Heart right ventricle (tissue), 16 donors: ENCODE measurements around the gene CASQ1. TPM values are rescaled to one million over a fixed set of nuclear protein-coding genes. Genes with fewer than 3 reads are reported as not detected.

ENCODE experiments used
- ATAC-seq, 8 donors: fragments of 200-7000 bp; cut with Tn5 transposase; one replicate each; pipeline ENCODE4 v1.9.1; 2020; ENCODE audit warnings: mild to moderate bottlenecking in 8 of 8, moderate library complexity in 8 of 8, moderate number of reproducible peaks in 1 of 8
- DNase-seq, 2 donors: peaks; one replicate each; pipeline ENCODE4 v3.0.0-alpha.2; 2020
- H3K27ac ChIP-seq, 10 donors: fragments of 200-600 bp; sonication (generic) in 2 of 10; one replicate each; pipeline versions ENCODE4 v1.5.0 to v1.8.0; 2020 to 2022; ENCODE audit warnings: mild to moderate bottlenecking in 3 of 10
- H3K27me3 ChIP-seq, 7 donors: fragments of 200-600 bp; one replicate each; pipeline ENCODE4 v1.8.0; 2021 to 2022; ENCODE audit warnings: mild to moderate bottlenecking in 2 of 7
- H3K36me3 ChIP-seq, 9 donors: fragments of 200-600 bp; sonication (generic) in 1 of 9; one replicate each; pipeline versions ENCODE4 v1.5.0 to v1.8.0; 2020 to 2022; ENCODE audit warnings: mild to moderate bottlenecking in 2 of 9
- H3K4me1 ChIP-seq, 9 donors: fragments of 200-600 bp; sonication (generic) in 1 of 9; one replicate each; pipeline versions ENCODE4 v1.5.0 to v1.8.0; 2020 to 2022; ENCODE audit warnings: mild to moderate bottlenecking in 4 of 9
- H3K4me3 ChIP-seq, 10 donors: fragments of 200-600 bp; sonication (generic) in 2 of 10; one replicate each; pipeline versions ENCODE4 v1.5.0 to v1.8.0; 2020 to 2022; ENCODE audit warnings: mild to moderate bottlenecking in 7 of 10, moderate library complexity in 2 of 10
- H3K9me3 ChIP-seq, 11 donors: fragments of 200-600 bp in 10 of 11; sonication (generic) in 2 of 11; one replicate each; pipeline versions ENCODE4 v1.5.0 to v1.8.0; 2013 to 2022; ENCODE audit warnings: mild to moderate bottlenecking in 2 of 11, control low read depth in 1 of 11, moderate library complexity in 1 of 11
- WGBS, 2 donors: extraction: QIAGEN DNeasy Blood & Tissue Kit; methylation state at CpG; one replicate each; pipeline ENCODE4 v1.1.7; 2013; ENCODE audit warnings: inconsistent platforms in 1 of 2; 5-methylcytosine and 5-hydroxymethylcytosine counted together
- intact Hi-C, 10 donors: fragments of 100-400 bp; cut with DNase I; formaldehyde crosslinking; loops; one replicate each; pipeline versions ENCODE4 v1.11.1 to v1.14.2; 2022
- polyA plus RNA-seq, 2 donors: library from polyadenylated mRNA; stranded (reverse); fragments of 200-250 nt; gene quantifications; one replicate each; pipeline ENCODE4 v1.2.3, GENCODE V29; 2013
- total RNA-seq, 10 donors: library from RNA; stranded (reverse); fragmentation: NEBNext Ultra II Directional in 3 of 10; extraction: Animal tissue kit (Norgen Biotek cat#: 25700) in 3 of 10; gene quantifications; one replicate each; pipeline versions ENCODE4 v1.2.1 to v1.2.4, GENCODE V29; 2021 to 2023
- TF ChIP-seq, protein P1 (sequence below), 9 donors: fragments of 200-600 bp; sonication (generic) in 2 of 9; IDR thresholded peaks; one replicate each; pipeline versions ENCODE4 v1.5.0 to v1.8.0; 2021 to 2022; ENCODE audit warnings: antibody characterized with exemption in 9 of 9, mild to moderate bottlenecking in 5 of 9, moderate library complexity in 1 of 9
- donor health status: Arrhythmogenic right ventricular cardiomyopathy.
- donor health status: ischemic (EF 13 %, LVEDD 7.1; RV severe dilation, severe dysfunction).
- donor health status: healthy with polysubstance abuse.
- donor health status: DM: no; HTN: yes; CAD: no.
- donor health status: DM: no; HTN: no; CAD: no.
- donor health status: ischemic (EF 25% LVEDD 6.9; RV normal size, moderate dysfunction).
- donor health status: ischemic (EF 25% LVEDD 5.7; RV mildly dilated, moderate dysfunction).
- donor health status: healthy.
- donor health status: DM: yes; HTN: yes; CAD: no.
- donor health status: Ischemic cardiomyopathy.
- donor health status: ischemic (EF 35%, LVEDD 5.7; RV mildly dilated, moderate dysfunction).
- donor health status: nonischemic (EF 11% LVEDD 7.7; RV severe dilation, severe dysfunction).
- donor health status: DM: yes; HTN: yes; CAD: no.
- donor health status: PGD.
- donor health status: ischemic (EF 29% LVEDD 5.4; RV normal size, mild dysfunction).
- donor health status: nonischemic (EF 23%, LVEDD 6.1; RV moderate dilation, normal function).

CASQ1 gene
- total and polyA plus RNA-seq, 12 donors: 17.5 to 68.9 (median 41.6) TPM

- intact Hi-C loops: loop anchor here in 1 of 10 donors (5.0 kb wide), 2 partner anchors 56 to 104 kb away; partner anchors contain the start of gene DCAF8
- H3K4me1 ChIP-seq: peaks cover 46 to 65% (median 59%) of the 10 kb centered on the region in 9 donors
- TF ChIP-seq, protein P1, sequence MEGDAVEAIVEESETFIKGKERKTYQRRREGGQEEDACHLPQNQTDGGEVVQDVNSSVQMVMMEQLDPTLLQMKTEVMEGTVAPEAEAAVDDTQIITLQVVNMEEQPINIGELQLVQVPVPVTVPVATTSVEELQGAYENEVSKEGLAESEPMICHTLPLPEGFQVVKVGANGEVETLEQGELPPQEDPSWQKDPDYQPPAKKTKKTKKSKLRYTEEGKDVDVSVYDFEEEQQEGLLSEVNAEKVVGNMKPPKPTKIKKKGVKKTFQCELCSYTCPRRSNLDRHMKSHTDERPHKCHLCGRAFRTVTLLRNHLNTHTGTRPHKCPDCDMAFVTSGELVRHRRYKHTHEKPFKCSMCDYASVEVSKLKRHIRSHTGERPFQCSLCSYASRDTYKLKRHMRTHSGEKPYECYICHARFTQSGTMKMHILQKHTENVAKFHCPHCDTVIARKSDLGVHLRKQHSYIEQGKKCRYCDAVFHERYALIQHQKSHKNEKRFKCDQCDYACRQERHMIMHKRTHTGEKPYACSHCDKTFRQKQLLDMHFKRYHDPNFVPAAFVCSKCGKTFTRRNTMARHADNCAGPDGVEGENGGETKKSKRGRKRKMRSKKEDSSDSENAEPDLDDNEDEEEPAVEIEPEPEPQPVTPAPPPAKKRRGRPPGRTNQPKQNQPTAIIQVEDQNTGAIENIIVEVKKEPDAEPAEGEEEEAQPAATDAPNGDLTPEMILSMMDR (IDR thresholded peaks at IDR 0.05): no peak
Measured at GRCh38 chr1:160206036-160206389, 15.6 kb downstream of the CASQ1 start.

DNA sequence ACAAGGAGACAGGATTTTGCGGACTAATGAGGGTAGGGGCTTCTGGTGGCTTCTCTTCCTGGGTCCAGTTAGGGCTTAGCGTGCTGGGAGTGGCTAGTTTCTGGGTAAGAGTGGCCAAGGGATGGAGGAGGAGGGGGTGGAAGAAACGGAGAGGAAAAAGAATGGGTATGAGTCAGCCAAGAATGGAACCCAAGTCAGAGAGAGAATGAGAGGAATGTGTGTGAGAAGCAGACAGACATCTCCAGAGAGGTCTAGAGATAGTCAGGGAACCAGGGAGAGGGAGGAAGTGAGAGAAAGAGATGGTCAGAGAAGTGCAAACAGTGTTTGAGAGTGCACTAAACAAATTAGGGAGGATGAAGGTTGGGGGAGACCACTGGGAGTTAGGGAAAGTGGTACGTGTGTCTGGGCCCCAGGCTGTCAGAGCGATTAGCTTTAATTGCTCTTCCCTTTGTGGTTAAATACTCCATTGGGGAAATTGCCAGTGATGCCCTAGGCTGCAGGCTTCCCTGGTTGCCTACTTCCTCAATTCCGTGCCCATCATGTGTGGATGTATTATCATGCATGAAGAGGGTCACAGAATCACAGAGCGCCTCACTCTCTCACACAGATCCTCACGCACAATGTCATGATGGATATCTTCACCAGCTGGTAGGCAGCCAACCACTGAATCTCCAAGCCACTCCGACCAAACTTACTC, 16.2 kb downstream of the CASQ1 start:
- no peak for DNase-seq
- intact Hi-C loops: loop anchor here in 1 of 10 donors (5.0 kb wide), 2 partner anchors 56 to 104 kb away; partner anchors contain the start of gene DCAF8
- Histone ChIP-seq H3K4me3 (peak overlapping the region in 9 of 10 donors; percentile 75 to 98 (median 90)), H3K27ac (peak overlapping the region; percentile 73 to 98 (median 96)), H3K27me3 (no peaks in the 10 kb centered on the region), H3K9me3 (no peaks in the 10 kb centered on the region), H3K4me1 (peaks cover 46 to 66% (median 61%) of the 10 kb centered on the region in 9 donors), H3K36me3 (peaks cover 0 to 50% (median 5%) of the 10 kb centered on the region in 9 donors)
- 47 to 48% methylated on average over 9 of the region's 9 CpGs for WGBS, 2 donors
- TF ChIP-seq, protein P1 (IDR thresholded peaks at IDR 0.05): no peak
- ATAC-seq: no peak

More at GRCh38 chr1:160206036-160206389, 15.6 kb downstream of the CASQ1 start:
- Histone ChIP-seq H3K9me3 (no peaks in the 10 kb centered on the region), H3K4me3 (peak overlapping the region; percentile 75 to 98 (median 90)), H3K36me3 (peaks cover 0 to 44% (median 0%) of the 10 kb centered on the region in 9 donors), H3K27me3 (no peaks in the 10 kb centered on the region), H3K27ac (peak overlapping the region; percentile 73 to 98 (median 96))
- 3 to 4% methylated on average over 9 of the region's 9 CpGs for WGBS, 2 donors
- DNase-seq: peak in 1 of 2 donors; percentile 54
- ATAC-seq: peak; percentile 45 to 79 (median 60)

DNA sequence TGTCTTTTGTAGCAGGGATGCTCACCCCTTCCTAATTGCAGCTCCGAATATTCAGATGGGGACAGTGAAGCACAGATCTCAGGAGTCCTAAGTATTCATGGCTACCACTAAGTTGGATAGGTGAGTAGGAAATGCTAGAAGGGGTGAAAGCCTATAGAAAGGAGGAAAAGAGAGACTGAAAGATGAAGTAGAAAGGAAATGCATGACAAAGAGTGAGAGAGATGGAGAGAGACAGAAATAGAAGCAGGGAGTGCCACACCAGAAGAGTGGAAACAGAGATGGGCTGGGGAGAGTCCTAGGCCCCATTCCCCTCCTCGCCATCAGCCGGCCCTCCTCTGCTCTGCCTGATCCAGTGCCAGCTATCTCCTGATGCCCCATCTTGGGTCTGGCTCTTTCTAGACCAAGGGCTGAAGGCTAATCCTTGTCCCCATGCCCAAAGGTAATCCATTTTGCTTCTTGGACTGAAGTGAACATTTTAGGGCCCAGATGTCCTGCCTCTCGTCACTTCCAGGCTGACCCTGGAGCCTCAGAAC, 16.8 kb downstream of the CASQ1 start:
- TF ChIP-seq, protein P1 (IDR thresholded peaks at IDR 0.05): no peak
- ATAC-seq: no peak
- intact Hi-C loops: loop anchor here in 1 of 10 donors (5.0 kb wide), 2 partner anchors 55 to 105 kb away; partner anchors contain the start of gene DCAF8
- Histone ChIP-seq H3K4me3 (peak overlapping the region in 2 of 10 donors; percentile 89 to 94), H3K4me1 (peaks cover 46 to 69% (median 63%) of the 10 kb centered on the region in 9 donors), H3K9me3 (no peaks in the 10 kb centered on the region), H3K27me3 (no peaks in the 10 kb centered on the region), H3K36me3 (peaks cover 0 to 56% (median 11%) of the 10 kb centered on the region in 9 donors), H3K27ac (peak overlapping the region; percentile 24 to 98 (median 96))
- DNase-seq: no peak
- 64 to 75% methylated on average over 4 of the region's 4 CpGs for WGBS, 2 donors

- intact Hi-C loops: loop anchor here in 1 of 10 donors (5.0 kb wide), 2 partner anchors 54 to 106 kb away; partner anchors contain the start of gene DCAF8
- Histone ChIP-seq H3K9me3 (no peaks in the 10 kb centered on the region), H3K4me1 (peaks cover 46 to 69% (median 63%) of the 10 kb centered on the region in 9 donors), H3K36me3 (peaks cover 0 to 64% (median 18%) of the 10 kb centered on the region in 9 donors), H3K27ac (peak overlapping the region; percentile 24 to 98 (median 94)), H3K4me3 (peak overlapping the region in 5 of 10 donors; percentile 8 to 17 (median 14)), H3K27me3 (no peaks in the 10 kb centered on the region)
- 36 to 56% methylated on average over 9 of the region's 9 CpGs for WGBS, 2 donors
- DNase-seq (peak; percentile 38), ATAC-seq (peak in 3 of 8 donors; percentile 21 to 50 (median 23))
- TF ChIP-seq, protein P1 (IDR thresholded peaks at IDR 0.05): no peak
Measured at GRCh38 chr1:160207771-160208556, 17.6 kb downstream of the CASQ1 start.
